ENCODE results near the gene HRH4. TPM values are rescaled to one million over a fixed set of nuclear protein-coding genes. Genes with fewer than 3 reads are reported as not detected.

HRH4 gene
- total and polyA plus RNA-seq, 10 donors: 0.02 to 1.8 (median 0.76) TPM; not detected in 2

GRCh38 chr18:24436939-24437338, 23.5 kb upstream of the HRH4 start:
- TF ChIP-seq POLR2AphosphoS5 (IDR thresholded peaks at IDR 0.05) (no peak), POLR2A (IDR thresholded peaks at IDR 0.05) (no peak)
- TF ChIP-seq, protein P1, sequence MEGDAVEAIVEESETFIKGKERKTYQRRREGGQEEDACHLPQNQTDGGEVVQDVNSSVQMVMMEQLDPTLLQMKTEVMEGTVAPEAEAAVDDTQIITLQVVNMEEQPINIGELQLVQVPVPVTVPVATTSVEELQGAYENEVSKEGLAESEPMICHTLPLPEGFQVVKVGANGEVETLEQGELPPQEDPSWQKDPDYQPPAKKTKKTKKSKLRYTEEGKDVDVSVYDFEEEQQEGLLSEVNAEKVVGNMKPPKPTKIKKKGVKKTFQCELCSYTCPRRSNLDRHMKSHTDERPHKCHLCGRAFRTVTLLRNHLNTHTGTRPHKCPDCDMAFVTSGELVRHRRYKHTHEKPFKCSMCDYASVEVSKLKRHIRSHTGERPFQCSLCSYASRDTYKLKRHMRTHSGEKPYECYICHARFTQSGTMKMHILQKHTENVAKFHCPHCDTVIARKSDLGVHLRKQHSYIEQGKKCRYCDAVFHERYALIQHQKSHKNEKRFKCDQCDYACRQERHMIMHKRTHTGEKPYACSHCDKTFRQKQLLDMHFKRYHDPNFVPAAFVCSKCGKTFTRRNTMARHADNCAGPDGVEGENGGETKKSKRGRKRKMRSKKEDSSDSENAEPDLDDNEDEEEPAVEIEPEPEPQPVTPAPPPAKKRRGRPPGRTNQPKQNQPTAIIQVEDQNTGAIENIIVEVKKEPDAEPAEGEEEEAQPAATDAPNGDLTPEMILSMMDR (IDR thresholded peaks at IDR 0.05 in 8 of 11, conservative IDR thresholded peaks at IDR 0.05 in 3 of 11): no peak
- Histone ChIP-seq H3K4me3 (no peak overlapping the region), H3K9me3 (no peaks in the 10 kb centered on the region), H3K36me3 (peaks cover 0 to 79% (median 28%) of the 10 kb centered on the region in 6 donors), H3K27me3 (replicated peaks in 1 of 7) (no peaks in the 10 kb centered on the region), H3K4me1 (no peaks in the 10 kb centered on the region), H3K27ac (no peak overlapping the region)
- 79 to 97% (median 88%) methylated on average over 1 of the region's 1 CpG for WGBS, 5 donors
- no peak for DNase-seq
- intact Hi-C loops (cut with DNase I; ENCODE audit: low total_unique reads): no loop called here

DNA sequence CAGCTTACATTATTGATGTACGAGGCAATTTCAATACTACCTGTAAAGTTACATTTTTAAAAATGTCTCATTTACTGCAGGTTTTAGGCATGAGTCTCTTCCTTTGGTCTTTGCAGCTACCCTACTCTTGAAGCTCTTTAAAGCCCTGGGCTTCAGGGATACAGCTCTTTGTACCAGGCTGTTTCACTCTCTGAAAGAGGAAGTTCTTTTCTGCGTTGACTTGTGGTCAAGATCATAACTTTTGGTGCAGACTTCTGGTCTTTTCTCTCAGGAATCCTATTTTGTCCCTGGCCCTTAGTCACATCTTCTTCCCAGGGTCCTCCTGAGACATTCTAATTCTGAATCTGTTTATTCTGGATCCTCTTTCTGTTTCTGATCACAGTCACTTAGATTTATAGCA, 16.6 kb upstream of the HRH4 start:
- TF ChIP-seq POLR2AphosphoS5 (IDR thresholded peaks at IDR 0.05): no peak
- TF ChIP-seq, protein P1 (IDR thresholded peaks at IDR 0.05 in 8 of 11, conservative IDR thresholded peaks at IDR 0.05 in 3 of 11): no peak
- no peak for TF ChIP-seq POLR2A (IDR thresholded peaks at IDR 0.05)
- intact Hi-C loops (cut with DNase I; ENCODE audit: low total_unique reads): no loop called here
- H3K27me3 ChIP-seq (replicated peaks in 1 of 7): no peaks in the 10 kb centered on the region
- no peak overlapping the region for H3K27ac ChIP-seq
- H3K36me3 ChIP-seq: peaks cover 0 to 100% (median 64%) of the 10 kb centered on the region in 6 donors
- H3K4me1 ChIP-seq: peaks cover 0 to 7% (median 0%) of the 10 kb centered on the region in 6 donors
- H3K9me3 ChIP-seq: no peaks in the 10 kb centered on the region
- no peak overlapping the region for H3K4me3 ChIP-seq
- DNase-seq: no peak
- 38 to 50% (median 44%) methylated on average over 2 of the region's 2 CpGs for WGBS, 5 donors

GRCh38 chr18:24446453-24446852, 14.0 kb upstream of the HRH4 start:
- intact Hi-C loops (cut with DNase I; ENCODE audit: low total_unique reads): no loop called here
- Histone ChIP-seq H3K27me3 (replicated peaks in 1 of 7) (no peaks in the 10 kb centered on the region), H3K4me1 (peaks cover 0 to 7% (median 0%) of the 10 kb centered on the region in 6 donors), H3K4me3 (no peak overlapping the region), H3K27ac (no peak overlapping the region), H3K9me3 (no peaks in the 10 kb centered on the region), H3K36me3 (peaks cover 0 to 100% (median 75%) of the 10 kb centered on the region in 6 donors)
- no peak for DNase-seq
- TF ChIP-seq, protein P1 (IDR thresholded peaks at IDR 0.05 in 8 of 11, conservative IDR thresholded peaks at IDR 0.05 in 3 of 11): no peak
- TF ChIP-seq POLR2AphosphoS5 (IDR thresholded peaks at IDR 0.05): no peak
- TF ChIP-seq POLR2A (IDR thresholded peaks at IDR 0.05): no peak
- WGBS, 5 donors: 77 to 94% (median 88%) methylated on average over 1 of the region's 1 CpG

DNA sequence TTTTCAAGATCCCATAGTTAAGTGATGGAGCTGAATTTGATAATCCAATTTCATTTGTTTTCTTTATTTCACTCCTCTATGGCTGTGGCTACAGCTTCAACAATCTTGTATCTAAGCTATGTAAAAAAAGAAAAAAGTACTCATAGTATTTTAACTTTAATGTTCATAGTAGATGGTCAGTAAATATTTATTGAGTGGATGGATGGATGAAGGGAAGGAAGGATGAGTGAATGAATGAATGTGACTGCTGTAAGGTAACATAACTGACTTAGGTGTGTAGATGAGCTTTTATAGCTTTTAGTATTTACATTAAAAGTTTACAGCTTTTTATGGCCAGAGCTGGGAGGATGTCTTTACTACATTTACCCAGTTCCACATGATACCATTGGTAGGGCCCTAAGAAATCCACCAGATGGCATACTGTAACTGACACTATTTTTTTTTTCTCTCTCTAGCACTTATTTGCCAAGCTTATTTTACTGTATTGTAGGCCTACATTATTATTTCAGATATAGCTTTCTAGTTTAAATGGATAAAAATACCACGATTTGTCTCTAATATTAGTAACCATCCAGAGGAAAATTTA, 13.4 kb upstream of the HRH4 start:
- Histone ChIP-seq H3K27ac (no peak overlapping the region), H3K36me3 (peaks cover 0 to 100% (median 73%) of the 10 kb centered on the region in 6 donors), H3K27me3 (replicated peaks in 1 of 7) (no peaks in the 10 kb centered on the region), H3K9me3 (no peaks in the 10 kb centered on the region), H3K4me3 (no peak overlapping the region), H3K4me1 (peaks cover 0 to 7% (median 0%) of the 10 kb centered on the region in 6 donors)
- no peak for DNase-seq
- 84 to 98% (median 90%) methylated on average over 1 of the region's 1 CpG for WGBS, 5 donors
- no peak for TF ChIP-seq POLR2AphosphoS5 (IDR thresholded peaks at IDR 0.05)
- TF ChIP-seq, protein P1 (IDR thresholded peaks at IDR 0.05 in 8 of 11, conservative IDR thresholded peaks at IDR 0.05 in 3 of 11): no peak
- TF ChIP-seq POLR2A (IDR thresholded peaks at IDR 0.05): no peak
- intact Hi-C loops (cut with DNase I; ENCODE audit: low total_unique reads): no loop called here
